Epidermal melanocyte (primary cell): ENCODE measurements around the gene TBC1D17.
A peak's percentile ranks its signal among the peaks of the same experiment; 100 is the strongest.

ENCODE experiments used
- DNase-seq: peaks from one replicate; pipeline ENCODE4 v3.0.0; 2011; ENCODE audit warnings: low spot score; ENCODE audit not compliant: insufficient read length

The TBC1D17 gene

DNA sequence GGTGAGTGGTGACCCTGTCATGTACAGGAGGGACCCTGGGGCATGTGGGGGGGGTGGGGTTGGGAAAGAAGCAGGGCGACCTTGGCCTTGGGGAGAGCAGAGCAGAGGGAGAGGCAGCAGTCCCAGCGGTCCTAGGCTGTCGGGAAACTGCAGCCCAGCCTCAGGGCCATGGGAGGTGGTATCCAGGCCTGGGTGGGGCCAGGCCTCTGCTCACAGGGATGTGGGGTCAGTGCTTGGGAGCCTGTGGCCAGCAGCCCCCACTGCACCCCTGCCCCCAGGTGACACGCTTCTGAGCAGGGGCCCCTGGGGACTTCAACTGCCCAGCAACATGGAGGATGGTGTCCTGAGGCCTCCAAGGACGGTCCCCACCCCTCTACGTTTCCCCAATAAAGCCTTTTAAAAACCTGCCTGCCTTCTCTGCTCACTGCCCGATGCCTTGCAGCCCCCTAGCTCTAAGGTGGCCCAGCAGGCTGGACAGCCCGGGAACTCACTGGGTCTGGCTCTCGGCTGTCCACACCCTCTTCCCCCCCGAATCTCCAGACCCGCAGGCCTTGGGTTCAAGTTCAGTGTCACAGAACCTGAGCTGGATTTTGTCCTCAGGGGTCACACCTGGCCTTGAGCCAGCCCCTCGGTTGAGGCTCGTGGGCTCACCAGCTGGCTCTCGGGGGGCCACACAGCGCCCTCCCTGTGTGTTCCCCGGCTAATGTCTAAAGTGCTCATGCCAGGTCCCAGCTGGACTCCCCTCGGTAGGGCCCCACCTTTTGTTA lies 17.0 kb upstream of the TBC1D17 start:
- DNase-seq, result no peak

DNA sequence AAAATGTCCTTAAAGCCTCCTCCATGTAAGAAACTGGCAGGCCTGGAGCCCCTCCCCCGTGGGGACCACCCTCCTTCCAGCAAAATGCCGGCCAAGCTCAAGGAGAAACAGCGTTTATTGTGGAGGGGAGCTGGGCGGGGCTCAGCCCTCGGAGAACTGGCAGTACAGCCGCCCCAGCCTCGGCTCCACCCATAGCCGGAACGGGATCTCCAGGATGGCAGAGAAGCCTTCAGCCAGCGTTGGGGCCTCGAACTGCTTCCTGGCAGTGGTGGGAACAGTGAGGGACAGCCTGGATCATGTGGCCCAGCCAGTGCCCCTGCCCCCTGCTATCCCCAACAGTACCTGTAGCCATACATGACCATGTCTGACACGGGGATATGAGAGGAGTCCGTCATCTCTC lies 16.4 kb upstream of the TBC1D17 start:
- no peak for DNase-seq

DNA sequence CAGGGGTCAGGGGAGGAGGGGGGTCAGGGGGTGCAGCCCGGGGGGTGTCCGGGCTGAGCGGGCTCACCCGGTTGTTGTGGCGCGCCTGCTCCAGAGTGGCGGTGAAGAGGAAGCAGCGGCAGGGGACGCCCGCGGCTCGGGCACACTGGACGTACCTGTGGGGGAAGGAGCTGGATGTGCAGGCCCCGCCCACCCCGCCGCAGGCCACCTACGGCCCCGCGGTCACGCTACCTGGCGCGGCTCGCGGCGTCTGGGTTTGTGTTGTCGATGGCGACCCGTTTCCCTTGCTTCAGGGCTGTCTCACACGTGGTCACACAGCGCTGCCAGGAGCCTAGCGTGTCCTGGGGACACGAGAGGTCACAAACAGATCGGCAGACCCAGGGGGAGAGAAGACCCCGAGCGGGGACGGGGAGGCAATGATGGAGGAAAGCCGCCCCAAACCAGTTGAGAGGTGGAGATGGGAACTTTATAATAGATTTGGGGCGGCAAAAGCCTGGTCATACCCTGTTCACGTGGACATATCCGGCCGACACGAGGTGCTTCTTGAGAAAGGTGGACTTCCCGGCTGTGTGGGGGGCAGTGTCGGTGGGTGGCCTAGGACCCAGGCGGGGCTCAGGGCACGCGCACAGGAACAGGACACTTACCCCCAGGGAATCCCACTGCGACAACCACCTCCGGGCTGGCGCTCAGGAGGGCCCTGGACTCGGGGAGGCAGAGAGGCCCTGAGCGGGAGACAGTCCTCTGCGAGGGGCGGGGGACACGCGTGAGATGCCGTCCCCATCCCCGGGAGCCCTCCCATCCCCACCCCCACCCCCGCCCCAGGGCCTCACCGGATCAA lies 15.7 kb upstream of the TBC1D17 start:
- no peak for DNase-seq

DNA sequence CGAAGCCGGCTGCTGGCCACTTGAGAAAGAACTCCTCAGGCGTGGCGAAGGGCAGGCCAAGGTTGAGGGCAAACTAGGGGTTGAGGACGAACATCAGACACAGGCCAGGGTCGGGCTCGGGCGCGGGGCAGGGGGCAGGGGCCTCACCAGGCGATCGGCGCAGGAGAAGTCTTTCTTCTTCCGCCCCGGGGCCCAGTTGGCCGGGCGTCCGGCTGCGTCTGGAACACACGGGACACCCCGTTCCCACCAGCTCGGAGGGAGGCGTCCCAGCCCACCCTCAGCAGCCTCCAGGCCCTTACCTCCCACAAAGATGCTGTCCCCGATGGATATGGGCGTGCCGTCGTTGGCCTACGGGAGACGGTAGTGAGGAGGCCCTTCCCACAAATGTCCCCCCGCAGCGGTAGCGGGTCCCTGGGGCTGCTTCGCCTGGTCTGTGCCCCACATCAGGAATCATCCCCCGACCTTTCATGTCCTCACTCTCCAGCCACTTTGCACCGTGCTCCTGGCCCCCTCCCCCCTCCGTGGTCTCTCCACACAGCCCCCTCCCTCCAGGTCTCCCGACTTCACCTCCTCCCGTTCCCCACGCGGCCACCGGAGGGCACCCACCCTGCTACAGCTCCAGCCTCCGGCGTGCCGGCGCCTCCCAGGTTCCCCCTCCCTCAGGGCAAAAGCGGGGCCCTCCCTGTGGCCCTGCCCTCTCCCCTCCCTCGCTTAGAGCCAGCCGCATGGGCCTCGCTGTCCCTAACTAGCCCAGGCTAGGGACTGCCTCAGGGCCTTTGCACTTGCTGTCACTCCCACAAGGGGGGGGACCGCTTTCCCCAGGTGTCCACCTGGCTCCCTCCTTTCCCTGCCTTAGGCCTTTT lies 14.9 kb upstream of the TBC1D17 start:
- no peak for DNase-seq

DNA sequence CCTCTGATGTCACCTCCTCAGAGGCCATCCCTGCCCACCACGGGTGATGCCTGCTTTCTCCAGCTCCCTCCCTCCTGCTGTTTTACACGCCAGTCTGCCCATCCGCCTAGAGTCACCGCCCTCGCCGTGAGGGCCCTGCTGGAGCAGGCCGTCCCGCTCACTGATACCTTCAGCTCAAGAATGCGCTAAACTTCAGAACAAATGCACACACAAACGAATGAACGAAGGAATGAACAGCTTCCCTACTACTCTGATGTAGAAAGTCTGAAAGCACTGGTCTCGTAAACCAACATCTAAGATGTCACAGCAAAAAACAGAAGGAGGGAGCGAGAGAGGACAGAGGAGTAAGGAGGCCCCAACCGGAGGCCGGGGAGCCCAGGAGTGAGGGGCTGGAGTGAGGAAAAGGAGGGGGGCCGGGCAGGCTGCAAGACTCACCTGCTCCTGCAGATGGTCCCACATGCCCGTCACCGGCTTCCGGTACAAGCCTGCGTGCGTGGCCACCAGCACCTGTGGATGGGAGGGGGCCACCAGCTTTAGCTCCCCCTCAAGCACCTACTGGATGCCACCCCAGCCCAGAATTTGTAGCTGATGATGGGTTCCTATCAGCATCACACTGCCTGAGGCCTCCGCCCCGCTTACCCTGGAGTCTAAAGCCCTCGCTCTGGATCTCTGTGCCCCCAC lies 14.1 kb upstream of the TBC1D17 start:
- no peak for DNase-seq

DNA sequence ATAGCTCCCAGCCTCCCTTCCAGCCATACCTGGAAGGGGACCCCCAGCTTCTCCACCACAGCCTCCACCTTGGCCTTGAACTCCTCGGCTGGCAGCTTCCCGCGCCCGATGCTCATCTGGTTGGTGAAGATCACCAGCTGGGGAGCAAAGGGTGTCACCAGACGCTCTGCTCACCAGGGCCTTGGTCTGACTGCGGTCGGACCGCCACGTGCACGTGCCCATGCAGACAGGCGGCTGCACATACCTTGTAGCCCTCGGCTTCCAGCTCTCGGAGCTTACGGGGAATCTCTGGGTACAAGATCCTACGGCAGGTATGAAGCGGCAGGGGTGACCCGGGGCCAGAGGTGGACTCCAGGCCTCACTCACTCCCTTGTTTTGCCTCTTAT lies 13.6 kb upstream of the TBC1D17 start:
- DNase-seq, result no peak

DNA sequence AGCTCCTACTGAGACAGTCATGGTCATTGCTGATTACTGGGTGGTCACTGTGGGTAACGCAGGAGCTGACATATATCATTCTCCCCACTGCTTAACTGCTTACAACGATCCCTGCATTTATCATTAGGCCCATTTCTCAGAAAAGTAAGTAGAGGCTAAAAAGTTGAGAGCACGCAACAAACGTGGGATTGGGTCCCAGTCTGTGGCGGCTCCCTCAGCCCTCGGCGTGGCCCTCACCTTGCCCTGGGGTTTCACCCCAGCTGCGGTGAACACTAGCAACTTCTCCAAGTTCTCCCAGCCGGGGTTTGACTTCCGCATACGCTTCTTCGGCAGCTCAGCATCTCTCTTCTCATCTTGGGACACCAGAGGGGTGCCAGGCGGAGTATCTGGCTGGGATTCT lies 12.6 kb upstream of the TBC1D17 start:
- DNase-seq, result no peak

DNA sequence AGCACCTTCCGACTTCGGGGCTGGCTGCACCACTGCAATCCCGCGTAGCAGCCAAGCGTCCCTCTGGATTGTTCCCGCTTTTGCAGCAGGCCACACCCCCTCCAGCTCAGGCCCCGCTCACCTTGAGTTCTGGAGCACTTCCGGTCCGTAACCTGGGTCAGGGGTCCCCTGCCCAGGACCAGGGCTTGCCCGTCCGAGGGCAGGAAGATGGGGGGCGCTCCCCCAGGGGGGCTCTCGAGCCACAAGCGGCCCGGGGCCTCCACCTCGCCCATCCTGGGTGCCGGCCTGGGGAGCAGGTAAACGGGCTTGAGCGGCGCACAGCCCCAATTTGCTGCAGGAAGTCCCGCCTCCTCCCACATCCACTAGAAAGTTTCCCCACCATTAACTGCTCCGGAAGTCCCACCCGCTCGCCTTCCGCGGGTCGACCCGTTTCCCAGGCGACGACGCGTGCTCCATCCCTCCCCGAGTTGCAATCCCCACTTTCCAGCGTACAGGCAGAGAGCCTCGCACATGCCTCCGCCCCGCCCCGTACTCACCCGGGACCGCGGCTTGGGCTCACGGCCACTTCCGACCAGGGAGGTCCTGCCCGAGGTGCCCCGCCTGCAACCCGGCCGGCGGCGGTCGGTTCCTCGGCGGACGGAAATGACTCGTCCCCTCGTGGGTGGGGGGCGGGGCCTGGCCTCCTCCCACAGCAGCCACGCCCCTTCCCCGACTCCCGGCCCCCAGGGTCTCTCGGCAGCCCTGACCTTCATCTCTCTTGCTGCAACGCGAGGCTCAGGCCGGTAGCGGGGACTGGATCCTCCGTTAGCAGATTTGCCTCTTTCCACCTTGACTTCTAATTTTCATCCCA lies 10.3 kb upstream of the TBC1D17 start, which contains the start of gene PNKP:
PNKP (minus strand) TSS at position 644 of the 850 bp plus-strand sequence; CDS start at position 272, 372 bp downstream.
- DNase-seq, result peak; percentile 96

DNA sequence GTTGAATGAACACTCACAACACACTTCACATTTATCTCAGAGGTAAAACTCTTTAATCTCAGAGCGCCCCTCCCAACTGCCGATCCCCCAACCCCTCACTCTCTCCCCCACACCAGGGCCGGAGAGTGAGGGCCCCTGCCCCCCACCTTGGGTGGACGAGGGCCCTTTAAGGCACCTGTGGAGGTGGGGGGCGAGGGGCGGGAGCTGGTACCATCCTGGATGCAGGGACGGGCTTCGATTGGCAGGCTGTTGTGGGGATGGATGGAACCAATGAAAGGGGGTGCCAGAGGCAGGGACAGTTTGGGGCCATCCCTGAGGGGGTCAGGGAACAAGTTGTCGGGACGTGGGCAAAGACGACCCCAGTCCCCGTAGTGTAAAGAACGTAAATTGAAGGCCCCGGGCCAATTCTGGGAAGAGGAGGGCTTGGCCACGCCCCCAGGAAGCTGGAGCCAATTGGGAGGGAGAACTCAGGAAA lies 8.5 kb upstream of the TBC1D17 start:
- no peak for DNase-seq

DNA sequence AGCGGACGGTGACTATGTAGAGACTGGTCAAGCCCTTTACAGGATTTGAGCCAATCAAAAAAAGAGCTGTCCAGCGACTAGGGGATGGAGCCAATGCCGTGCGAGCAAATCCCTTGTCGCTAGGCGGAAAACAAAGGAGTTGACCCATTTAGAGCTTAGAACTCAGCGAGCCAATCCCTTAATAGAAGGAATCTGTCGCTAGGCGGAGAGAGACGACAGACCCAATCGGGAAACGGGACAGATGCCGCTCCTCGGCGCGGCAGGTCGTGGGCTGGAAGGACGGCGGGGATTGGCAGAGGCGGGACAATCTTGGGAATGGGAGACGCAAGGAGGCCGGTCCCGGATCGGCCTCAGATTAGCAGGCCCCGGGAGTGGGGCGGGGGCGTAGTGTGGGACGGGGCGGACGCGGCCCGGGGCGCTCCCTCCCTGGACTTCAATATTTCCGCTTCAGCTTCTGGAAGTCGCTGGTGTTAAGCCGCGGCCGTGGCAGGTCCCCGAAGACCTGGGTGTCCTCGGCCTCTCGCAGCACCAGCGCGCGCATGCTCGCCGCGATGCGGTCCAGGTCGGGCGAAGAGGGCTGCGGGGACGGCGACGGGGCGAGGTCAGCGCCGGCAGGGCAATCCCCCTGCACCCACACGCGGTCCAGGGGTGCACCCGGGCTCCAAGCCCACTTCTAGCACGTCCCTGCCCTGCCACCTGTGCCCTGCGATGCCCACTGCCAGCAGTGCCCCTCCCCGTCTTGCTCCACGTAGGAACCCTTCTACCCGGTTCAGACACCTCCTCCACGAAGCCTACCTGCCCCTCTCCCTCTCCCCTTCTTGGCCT lies 7.8 kb upstream of the TBC1D17 start:
- DNase-seq, result peak; percentile 93

DNA sequence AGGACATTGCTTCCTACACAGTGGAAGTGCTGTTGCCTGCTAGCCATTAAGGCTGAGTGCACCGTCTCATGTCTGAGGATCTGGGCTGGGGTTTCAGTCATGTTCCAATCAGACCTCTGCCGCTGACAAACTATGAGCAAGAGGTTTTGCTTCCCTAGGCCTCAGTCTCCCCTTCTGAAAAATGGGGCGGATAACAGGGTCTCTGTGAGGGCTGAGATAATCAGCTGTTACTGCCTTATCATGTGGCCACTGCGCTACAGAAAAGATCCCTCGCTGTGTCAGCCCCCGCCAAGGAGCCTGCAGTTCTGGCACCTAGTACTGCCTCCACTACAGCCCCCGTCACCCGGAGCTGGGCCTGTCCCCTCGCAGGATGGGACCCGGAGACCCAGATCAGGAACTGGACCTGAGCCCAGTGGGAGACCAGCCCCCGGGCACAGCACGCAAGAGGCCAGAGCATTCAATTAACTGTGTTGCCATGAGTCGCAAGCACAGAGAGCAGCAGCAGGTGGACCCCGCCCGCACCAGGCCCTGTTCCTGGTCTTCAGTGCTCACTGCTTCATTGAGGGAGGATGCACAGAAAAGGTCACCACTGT lies 7.1 kb upstream of the TBC1D17 start:
- DNase-seq, result no peak

DNA sequence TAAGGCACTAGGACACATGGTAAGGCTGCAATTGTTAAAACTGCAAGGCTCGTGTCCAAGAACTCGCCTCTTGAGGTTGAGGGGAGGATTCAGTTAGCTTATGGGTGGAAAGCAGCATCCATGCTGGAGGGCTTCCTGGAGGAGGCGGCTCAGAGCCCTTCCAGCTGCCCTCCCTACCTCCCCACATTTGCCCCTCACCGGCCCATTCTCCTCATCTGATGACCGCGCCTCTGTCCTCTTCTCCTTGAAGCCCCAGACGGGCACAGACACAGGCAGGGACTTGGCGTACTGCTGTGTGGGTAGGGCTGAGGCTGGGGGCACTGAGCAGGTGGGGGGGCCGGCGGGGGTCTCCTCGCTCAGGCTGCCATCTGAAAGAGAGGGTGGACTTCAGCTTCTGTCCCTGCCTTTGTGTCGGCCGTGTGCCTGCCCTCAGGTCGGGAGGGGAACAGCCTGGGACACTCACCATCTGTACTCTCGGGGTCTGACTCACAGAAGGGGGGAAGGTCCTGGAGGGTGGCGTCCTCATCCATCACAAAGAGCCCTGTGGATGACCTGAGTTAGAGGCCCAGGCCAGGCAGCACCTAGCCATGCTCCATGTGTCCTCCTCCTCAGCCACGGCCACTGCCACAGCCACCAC lies 6.0 kb upstream of the TBC1D17 start:
- DNase-seq, result no peak

DNA sequence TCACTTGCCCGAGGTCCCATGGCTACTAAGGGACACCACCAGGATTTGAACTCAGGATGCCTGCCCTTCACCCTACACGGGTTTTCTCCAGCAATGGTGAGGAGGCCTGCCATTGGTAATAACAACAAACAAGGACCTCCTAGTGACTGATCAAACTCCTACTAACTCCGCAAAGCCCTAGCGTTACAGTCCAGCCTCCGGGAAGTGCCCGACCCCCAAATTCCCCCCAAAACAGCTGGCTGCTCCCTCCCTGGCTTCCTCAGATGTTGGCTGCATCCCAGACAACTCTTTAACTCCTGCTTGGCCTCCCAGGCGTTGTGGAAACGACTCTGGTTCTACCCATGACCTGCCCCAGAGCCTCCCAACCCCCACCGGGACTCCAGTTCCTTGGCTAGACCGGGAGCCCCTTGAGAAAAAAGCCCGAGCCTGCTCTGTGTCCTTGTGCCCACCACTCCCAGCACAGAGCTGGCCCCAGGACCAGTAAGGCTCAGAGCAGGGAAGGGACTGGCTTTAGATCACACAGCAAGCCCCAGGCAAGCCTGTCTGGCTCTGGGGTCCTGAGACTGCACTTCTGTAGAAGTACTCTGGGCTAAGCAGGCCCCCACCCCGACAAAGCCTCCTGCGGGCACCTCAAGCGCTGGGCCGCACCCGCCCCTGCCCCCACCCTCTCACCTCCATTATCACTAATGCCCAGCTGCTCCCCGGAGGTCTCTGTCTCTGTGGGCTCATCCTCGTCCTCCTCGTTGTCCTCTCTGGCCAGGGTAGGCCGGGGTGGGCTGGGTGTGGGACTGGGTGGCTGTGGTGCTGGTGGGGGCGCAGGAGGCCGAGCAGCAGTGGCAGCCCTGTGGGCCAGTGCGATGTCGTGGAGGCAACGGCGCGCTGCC lies 5.0 kb upstream of the TBC1D17 start:
- no peak for DNase-seq

DNA sequence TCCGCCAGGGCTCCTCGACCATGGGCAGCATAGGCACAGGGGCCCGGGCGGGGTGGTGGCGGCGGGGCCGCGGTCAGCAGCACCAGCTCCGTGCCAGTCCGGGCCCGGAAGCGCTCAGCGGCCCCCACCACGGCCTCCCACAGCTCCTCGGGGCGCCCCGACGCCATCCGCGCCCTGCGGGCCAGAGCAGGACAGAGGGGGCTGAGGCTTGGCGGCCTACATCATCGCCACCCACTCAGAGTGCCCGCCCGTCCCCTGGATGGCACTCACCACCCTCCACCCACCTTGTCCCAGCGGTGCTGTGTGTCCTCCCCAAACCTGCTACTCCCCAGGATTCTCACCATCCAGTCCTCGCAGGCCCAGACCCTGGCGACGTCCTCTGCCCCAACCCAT lies 4.4 kb upstream of the TBC1D17 start:
- DNase-seq, result no peak

DNA sequence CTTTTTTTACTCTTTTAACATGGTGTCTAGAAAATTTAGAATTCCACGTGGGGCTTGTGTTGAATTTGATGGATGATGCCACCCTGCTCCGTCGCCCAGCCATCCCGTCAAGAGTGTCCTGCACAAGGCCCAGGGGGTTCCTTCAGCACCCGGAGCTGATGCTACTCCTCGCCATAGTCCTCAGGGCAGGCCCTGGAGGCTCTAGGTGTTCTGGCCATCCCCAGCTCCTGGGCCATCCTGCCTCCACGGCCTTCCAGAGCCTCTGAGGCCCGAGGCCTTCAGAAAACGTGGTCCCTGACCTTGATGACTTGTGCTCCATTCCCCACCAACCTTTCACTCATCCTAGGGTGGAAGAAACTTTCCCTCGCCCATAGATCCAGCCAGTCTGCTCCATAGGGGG lies 3.7 kb upstream of the TBC1D17 start:
- no peak for DNase-seq

DNA sequence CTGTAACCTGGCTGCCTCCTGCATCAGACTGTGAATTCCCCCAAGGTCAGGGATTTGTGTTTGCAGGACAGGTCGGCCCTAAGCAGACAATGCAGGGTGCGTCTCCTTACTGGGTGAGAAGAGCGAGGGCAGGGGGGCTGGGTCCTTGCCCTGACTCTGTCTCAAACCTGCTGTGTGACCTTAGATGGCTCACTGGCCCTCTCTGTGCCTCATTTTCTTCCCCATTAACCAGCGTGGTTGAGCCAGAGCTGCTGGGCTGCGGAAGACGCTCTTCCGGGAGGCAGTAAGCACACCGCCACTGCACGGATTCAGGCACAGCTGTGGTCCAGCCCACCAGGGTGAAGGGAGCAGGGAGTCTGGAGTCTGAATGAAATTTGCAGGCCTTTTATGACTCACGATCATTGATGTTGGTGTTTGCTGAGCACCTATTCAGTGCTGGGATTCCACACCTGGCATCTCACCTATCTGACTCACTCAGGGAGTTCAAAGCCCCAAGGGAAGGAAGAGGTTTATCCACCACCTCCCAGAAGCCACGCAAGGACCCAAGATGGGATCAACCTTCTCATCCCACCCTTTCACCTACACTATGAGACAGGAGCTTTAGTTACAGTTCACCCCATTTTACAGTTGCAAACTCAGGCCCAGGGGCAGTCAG lies 2.9 kb upstream of the TBC1D17 start:
- DNase-seq, result no peak

DNA sequence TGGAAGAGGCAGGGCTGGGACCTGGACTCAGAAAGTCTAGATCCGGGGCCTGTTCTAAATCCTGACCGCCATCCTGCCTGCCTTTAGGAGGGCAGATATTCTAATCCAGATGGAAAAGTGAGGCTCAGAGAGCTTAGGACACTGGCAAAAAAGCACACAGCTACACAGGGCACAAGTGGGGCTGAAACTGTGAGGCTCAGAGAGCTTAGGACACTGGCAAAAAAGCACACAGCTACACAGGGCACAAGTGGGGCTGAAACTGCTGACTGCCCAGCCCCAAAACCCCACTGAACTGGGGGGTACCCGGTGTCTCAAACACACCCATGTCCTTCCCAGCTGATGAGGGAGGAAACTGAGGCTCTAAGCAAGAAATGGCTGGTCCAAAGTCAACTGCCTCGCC lies 2.3 kb upstream of the TBC1D17 start:
- DNase-seq, result no peak
